ENCODE results near the gene CROCC2.
A peak's percentile ranks its signal among the peaks of the same experiment; 100 is the strongest.

Gene CROCC2

GRCh38 chr2:240948086-240948485 lies 42.0 kb downstream of the CROCC2 start (continued):
- no peak for TF ChIP-seq PATZ1 (tag by site-specific recombination; IDR thresholded peaks at IDR 0.05)
- no peak for TF ChIP-seq ZNF558 (tag by site-specific recombination; IDR thresholded peaks at IDR 0.05)
- TF ChIP-seq ZNF654 (tag by site-specific recombination; IDR thresholded peaks at IDR 0.05; ENCODE audit: low read depth): no peak
- no peak for TF ChIP-seq ZNF529 (tag by site-specific recombination; IDR thresholded peaks at IDR 0.05; ENCODE audit: insufficient replicate concordance)
- TF ChIP-seq SCRT1 (tag by site-specific recombination; IDR thresholded peaks at IDR 0.05; ENCODE audit: borderline replicate concordance): no peak
- no peak for TF ChIP-seq ZNF830 (tag by site-specific recombination; IDR thresholded peaks at IDR 0.05; ENCODE audit: low read depth)
- no peak for TF ChIP-seq ZNF549 (tag by site-specific recombination; IDR thresholded peaks at IDR 0.05)

DNA sequence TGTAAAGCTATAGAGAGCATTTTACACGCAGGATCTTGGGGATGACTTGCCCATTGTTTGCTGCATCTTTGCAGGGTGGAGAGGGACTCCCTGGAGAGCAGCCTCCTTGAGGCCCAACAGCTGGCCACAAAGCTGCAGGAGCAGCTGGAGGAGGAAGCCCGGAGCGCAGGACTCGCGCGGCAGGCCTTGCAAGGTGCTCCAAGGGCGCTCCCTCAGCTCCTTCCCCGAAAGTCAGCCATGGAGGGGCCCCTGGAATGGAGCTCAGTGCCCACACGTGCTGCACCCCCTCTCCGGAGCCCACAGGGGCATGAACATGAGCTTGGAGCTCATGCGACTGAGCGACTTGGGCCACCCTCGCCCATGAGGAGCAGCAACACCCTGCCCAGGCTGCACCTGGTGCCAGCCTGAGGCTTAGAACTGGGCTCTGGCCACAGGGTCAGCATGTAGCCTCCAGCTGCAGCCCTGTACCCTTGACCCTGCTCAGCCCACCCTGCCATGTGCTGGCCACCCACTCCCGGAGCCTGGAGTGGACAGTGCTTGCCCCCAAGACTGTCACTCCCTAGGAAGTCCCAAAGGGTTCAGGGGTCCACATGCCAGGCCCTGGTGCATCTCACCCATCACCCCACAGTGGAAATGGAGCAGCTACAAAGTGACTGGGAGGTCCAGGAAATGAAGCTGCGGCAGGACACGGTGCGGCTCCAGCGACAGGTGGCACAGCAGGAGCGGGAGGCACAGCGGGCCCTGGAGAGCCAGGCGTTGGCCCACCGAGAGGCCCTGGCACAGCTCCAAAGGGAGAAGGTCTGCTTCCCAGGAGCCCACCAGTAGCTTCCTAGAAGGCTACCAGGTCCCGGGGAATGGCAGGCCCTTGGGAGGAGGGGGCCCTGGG lies 43.0 kb downstream of the CROCC2 start:
- POLR2A ChIA-PET: no interaction called here
- Histone ChIP-seq H3K4me3 (ENCODE audit: low read depth, low read length) (no peak overlapping the region), H3K4me1 (ENCODE audit: control insufficient read depth, insufficient read depth, low read length) (no peaks in the 10 kb centered on the region), H3K9me3 (ENCODE audit: control insufficient read depth, insufficient read depth, low read depth, low read length) (no peaks in the 10 kb centered on the region), H3K27ac (ENCODE audit: extremely low read depth, low read depth, low read length) (no peak overlapping the region), H3K36me3 (ENCODE audit: control insufficient read depth in 2 of 2, insufficient read depth in 1 of 2, low read length in 2 of 2) (no peaks in the 10 kb centered on the region)
- CTCF ChIA-PET: no interaction called here
- TF ChIP-seq ZNF202 (tag by site-specific recombination; IDR thresholded peaks at IDR 0.05; ENCODE audit: borderline replicate concordance): no peak
- TF ChIP-seq SCRT2 (tag by site-specific recombination; IDR thresholded peaks at IDR 0.05): peak; percentile 58

- TF ChIP-seq ZNF777 (tag by site-specific recombination; IDR thresholded peaks at IDR 0.05; ENCODE audit: borderline replicate concordance) (no peak), ZNF473 (tag by site-specific recombination; IDR thresholded peaks at IDR 0.05) (no peak), SCRT1 (tag by site-specific recombination; IDR thresholded peaks at IDR 0.05; ENCODE audit: borderline replicate concordance) (peak; percentile 54; the same call in 1 of the 2 replicates), SCRT2 (tag by site-specific recombination; IDR thresholded peaks at IDR 0.05) (peak; percentile 87)
- Histone ChIP-seq H3K27ac (ENCODE audit: extremely low read depth, low read depth, low read length) (no peak overlapping the region), H3K9me3 (ENCODE audit: control insufficient read depth, insufficient read depth, low read depth, low read length) (no peaks in the 10 kb centered on the region), H3K4me1 (ENCODE audit: control insufficient read depth, insufficient read depth, low read length) (no peaks in the 10 kb centered on the region), H3K4me3 (ENCODE audit: low read depth, low read length) (no peak overlapping the region), H3K36me3 (ENCODE audit: control insufficient read depth in 2 of 2, insufficient read depth in 1 of 2, low read length in 2 of 2) (no peaks in the 10 kb centered on the region)
- ChIA-PET CTCF (no interaction called here), POLR2A (no interaction called here)
Measured at GRCh38 chr2:240949791-240950705, 43.9 kb downstream of the CROCC2 start.

- POLR2A ChIA-PET: no interaction called here
- TF ChIP-seq ZNF354C (tag by site-specific recombination; IDR thresholded peaks at IDR 0.05; ENCODE audit: borderline replicate concordance, low read depth): no peak
- peak; percentile 77 for TF ChIP-seq SCRT1 (tag by site-specific recombination; IDR thresholded peaks at IDR 0.05; ENCODE audit: borderline replicate concordance)
- TF ChIP-seq ZBTB17 (tag by site-specific recombination; IDR thresholded peaks at IDR 0.05): peak; percentile 87
- TF ChIP-seq WT1 (tag by site-specific recombination; IDR thresholded peaks at IDR 0.05): no peak
- no peak for TF ChIP-seq ZNF792 (tag by site-specific recombination; IDR thresholded peaks at IDR 0.05)
- TF ChIP-seq ZNF830 (tag by site-specific recombination; IDR thresholded peaks at IDR 0.05; ENCODE audit: low read depth): no peak
- TF ChIP-seq ZNF366 (tag by site-specific recombination; conservative IDR thresholded peaks at IDR 0.05): peak; percentile 95
Measured at GRCh38 chr2:240951045-240951594, 45.0 kb downstream of the CROCC2 start.

More at GRCh38 chr2:240951045-240951594, 45.0 kb downstream of the CROCC2 start:
- Histone ChIP-seq H3K9me3 (ENCODE audit: control insufficient read depth, insufficient read depth, low read depth, low read length) (no peaks in the 10 kb centered on the region), H3K4me1 (ENCODE audit: control insufficient read depth, insufficient read depth, low read length) (no peaks in the 10 kb centered on the region), H3K4me3 (ENCODE audit: low read depth, low read length) (no peak overlapping the region), H3K27ac (ENCODE audit: extremely low read depth, low read depth, low read length) (no peak overlapping the region), H3K36me3 (ENCODE audit: control insufficient read depth in 2 of 2, insufficient read depth in 1 of 2, low read length in 2 of 2) (no peaks in the 10 kb centered on the region)
- CTCF ChIA-PET: no interaction called here
